ENCODE measurements around the gene SLC6A9. TPM values are rescaled to one million over a fixed set of nuclear protein-coding genes. Genes with fewer than 3 reads are reported as not detected.
A peak's percentile ranks its signal among the peaks of the same experiment; 100 is the strongest.

The SLC6A9 gene
- polyA plus RNA-seq, 2 of the 4 experiments (the other 2 are of a cell fraction) = 9.0 to 17.7 TPM

- DNase-seq (ENCODE audit: low read depth in 1 of 2, low spot score in 1 of 2) = no peak
- Histone ChIP-seq H3K9me3 (no peaks in the 10 kb centered on the region), H3K4me2 (no peak overlapping the region), H3K4me3 (no peak overlapping the region), H3K27ac (no peak overlapping the region), H3K4me1 (peaks cover 37% of the 10 kb centered on the region; the same call in 2 of the 3 replicates)
- no peak for FAIRE-seq
- CTCF ChIA-PET = interaction anchor here (1.2 to 1.8 kb wide), 4 partner anchors 19 to 213 kb away, joined by 3 to 7 read pairs (median 5); no protein-coding TSS in a partner anchor
- WGBS (ENCODE audit: missing lambda C conversion rate) = 96% methylated on average over 8 of the region's 8 CpGs
- POLR2A ChIA-PET = no interaction called here
- TF ChIP-seq MAFK (IDR thresholded peaks at IDR 0.05; ENCODE audit: partially characterized antibody) = no peak
- TF ChIP-seq CEBPB (IDR thresholded peaks at IDR 0.05) = no peak
- TF ChIP-seq EHF (CRISPR knock-in tag; IDR thresholded peaks at IDR 0.05) = no peak
- no peak for TF ChIP-seq CHD2 (IDR thresholded peaks at IDR 0.05; ENCODE audit: low read length, partially characterized antibody)
- TF ChIP-seq, protein P1, sequence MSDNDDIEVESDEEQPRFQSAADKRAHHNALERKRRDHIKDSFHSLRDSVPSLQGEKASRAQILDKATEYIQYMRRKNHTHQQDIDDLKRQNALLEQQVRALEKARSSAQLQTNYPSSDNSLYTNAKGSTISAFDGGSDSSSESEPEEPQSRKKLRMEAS (IDR thresholded peaks at IDR 0.05) = no peak
- no peak for TF ChIP-seq HOXB13 (CRISPR knock-in tag; IDR thresholded peaks at IDR 0.05; ENCODE audit: low read depth)
- TF ChIP-seq HEYL (CRISPR knock-in tag; IDR thresholded peaks at IDR 0.05) = no peak
- no peak for TF ChIP-seq CBX8 (IDR thresholded peaks at IDR 0.05)
- TF ChIP-seq USF2 (IDR thresholded peaks at IDR 0.05) = no peak
- ATAC-seq = no peak
Observed at GRCh38 chr1:43976890-43977289, 54.4 kb downstream of the SLC6A9 start.

DNA sequence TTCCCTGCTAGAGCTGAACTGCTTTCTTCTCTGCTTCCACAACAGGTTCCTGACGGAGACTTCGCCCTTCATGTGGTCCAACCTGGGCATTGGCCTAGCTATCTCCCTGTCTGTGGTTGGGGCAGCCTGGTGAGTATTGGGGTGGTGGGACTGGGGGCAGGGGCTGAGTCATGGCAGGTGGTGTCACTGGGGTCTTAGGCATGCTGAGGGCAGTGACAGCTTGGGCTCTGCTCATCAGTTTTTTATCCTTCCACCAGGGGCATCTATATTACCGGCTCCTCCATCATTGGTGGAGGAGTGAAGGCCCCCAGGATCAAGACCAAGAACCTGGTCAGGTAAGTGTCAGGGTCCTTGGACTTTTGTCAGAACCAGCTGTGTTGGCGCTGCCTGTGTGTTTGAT, 55.2 kb downstream of the SLC6A9 start:
- no peak for DNase-seq (ENCODE audit: low read depth in 1 of 2, low spot score in 1 of 2)
- ChIA-PET POLR2A (no interaction called here), CTCF (interaction anchor here (0.9 to 3.1 kb wide), 7 partner anchors 29 to 212 kb away, joined by 3 to 15 read pairs (median 6); no protein-coding TSS in a partner anchor)
- no peak for ATAC-seq
- Histone ChIP-seq H3K4me3 (peak overlapping the region; percentile 95), H3K27ac (peak overlapping the region in 1 of 2 experiments; percentile 95; a peak in 3 of 6 replicates), H3K9me3 (no peaks in the 10 kb centered on the region), H3K4me1 (peaks cover 40% of the 10 kb centered on the region; the same call in 2 of the 3 replicates), H3K4me2 (peak overlapping the region; percentile 79)
- WGBS (ENCODE audit: missing lambda C conversion rate) = 81% methylated on average over 2 of the region's 4 CpGs
- FAIRE-seq = no peak
- TF ChIP-seq PHF8 (IDR thresholded peaks at IDR 0.05; ENCODE audit: borderline replicate concordance, low read depth) (no peak), CHD2 (IDR thresholded peaks at IDR 0.05; ENCODE audit: low read length, partially characterized antibody) (no peak), HEYL (CRISPR knock-in tag; IDR thresholded peaks at IDR 0.05) (no peak), PBX3 (IDR thresholded peaks at IDR 0.05) (no peak), CTCF (IDR thresholded peaks at IDR 0.05) (no peak), NFE2L2 (conservative IDR thresholded peaks at IDR 0.05; ENCODE audit: low read length) (no peak), KDM5A (IDR thresholded peaks at IDR 0.05) (no peak), CBX2 (IDR thresholded peaks at IDR 0.05; ENCODE audit: borderline replicate concordance, low read depth) (no peak), HOXB13 (CRISPR knock-in tag; IDR thresholded peaks at IDR 0.05; ENCODE audit: low read depth) (no peak), BHLHE40 (IDR thresholded peaks at IDR 0.05; ENCODE audit: low read depth, low read length) (no peak), JUN (IDR thresholded peaks at IDR 0.05) (no peak), HOXA7 (CRISPR knock-in tag; IDR thresholded peaks at IDR 0.05) (no peak), CEBPB (IDR thresholded peaks at IDR 0.05) (no peak), EHF (CRISPR knock-in tag; IDR thresholded peaks at IDR 0.05) (no peak), BCL3 (IDR thresholded peaks at IDR 0.05) (no peak), EHMT2 (IDR thresholded peaks at IDR 0.05; ENCODE audit: low read depth) (no peak), KDM1A (IDR thresholded peaks at IDR 0.05; ENCODE audit: low read depth) (no peak), RCOR1 (IDR thresholded peaks at IDR 0.05; ENCODE audit: low read depth, low read length) (no peak), POLR2A (IDR thresholded peaks at IDR 0.05; ENCODE audit: low read length) (no peak)
- TF ChIP-seq, protein P2, sequence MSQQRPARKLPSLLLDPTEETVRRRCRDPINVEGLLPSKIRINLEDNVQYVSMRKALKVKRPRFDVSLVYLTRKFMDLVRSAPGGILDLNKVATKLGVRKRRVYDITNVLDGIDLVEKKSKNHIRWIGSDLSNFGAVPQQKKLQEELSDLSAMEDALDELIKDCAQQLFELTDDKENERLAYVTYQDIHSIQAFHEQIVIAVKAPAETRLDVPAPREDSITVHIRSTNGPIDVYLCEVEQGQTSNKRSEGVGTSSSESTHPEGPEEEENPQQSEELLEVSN (IDR thresholded peaks at IDR 0.05; ENCODE audit: borderline replicate concordance, low read depth) = no peak
